SU-DHL-6 (cell line): ENCODE results near the gene SRRM4.

Source experiments
- EZH2phosphoT487 ChIP-seq: fragments of 200-600 bp; sonication (generic), shearing (Covaris generic); conservative IDR thresholded peaks from 2 replicates; pipeline ENCODE4 v1.6.1; 2018; ENCODE audit warnings: mild to moderate bottlenecking, antibody characterized with exemption, low read length, moderate library complexity, mixed read lengths
- TF ChIP-seq, protein P1 (sequence below): fragments of 200-600 bp; sonication (generic); IDR thresholded peaks from one replicate; pipeline ENCODE4 v1.5.1; 2017; ENCODE audit warnings: antibody characterized with exemption, mild to moderate bottlenecking, low read length, moderate library complexity; ENCODE audit not compliant: insufficient read depth, poor library complexity, severe bottlenecking

DNA sequence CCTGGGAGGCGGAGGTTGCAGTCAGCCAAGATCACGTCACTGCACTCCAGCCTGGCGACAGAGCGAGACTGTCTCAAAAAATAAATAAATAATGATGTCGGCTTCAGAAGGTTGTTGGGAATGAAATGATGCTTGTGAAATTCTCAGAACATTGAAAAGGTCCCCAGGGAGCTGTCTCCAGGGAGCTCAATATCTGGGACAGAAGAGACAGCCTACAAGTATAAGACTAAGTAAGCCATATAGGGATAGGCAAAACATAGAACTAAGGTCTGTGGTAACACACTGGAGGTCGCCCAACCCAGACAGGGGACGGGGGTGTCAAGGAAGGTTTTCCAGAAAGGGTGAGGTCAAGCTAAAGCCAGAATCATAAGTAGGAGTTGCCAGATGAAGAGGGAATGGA, 167.9 kb downstream of the SRRM4 start:
- TF ChIP-seq, protein P1, sequence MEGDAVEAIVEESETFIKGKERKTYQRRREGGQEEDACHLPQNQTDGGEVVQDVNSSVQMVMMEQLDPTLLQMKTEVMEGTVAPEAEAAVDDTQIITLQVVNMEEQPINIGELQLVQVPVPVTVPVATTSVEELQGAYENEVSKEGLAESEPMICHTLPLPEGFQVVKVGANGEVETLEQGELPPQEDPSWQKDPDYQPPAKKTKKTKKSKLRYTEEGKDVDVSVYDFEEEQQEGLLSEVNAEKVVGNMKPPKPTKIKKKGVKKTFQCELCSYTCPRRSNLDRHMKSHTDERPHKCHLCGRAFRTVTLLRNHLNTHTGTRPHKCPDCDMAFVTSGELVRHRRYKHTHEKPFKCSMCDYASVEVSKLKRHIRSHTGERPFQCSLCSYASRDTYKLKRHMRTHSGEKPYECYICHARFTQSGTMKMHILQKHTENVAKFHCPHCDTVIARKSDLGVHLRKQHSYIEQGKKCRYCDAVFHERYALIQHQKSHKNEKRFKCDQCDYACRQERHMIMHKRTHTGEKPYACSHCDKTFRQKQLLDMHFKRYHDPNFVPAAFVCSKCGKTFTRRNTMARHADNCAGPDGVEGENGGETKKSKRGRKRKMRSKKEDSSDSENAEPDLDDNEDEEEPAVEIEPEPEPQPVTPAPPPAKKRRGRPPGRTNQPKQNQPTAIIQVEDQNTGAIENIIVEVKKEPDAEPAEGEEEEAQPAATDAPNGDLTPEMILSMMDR = no peak
- TF ChIP-seq EZH2phosphoT487 = no peak
